SH-SY5Y (cell line): ENCODE results near the gene DENND6B.

Experiments
- GATA2 ChIP-seq: IDR thresholded peaks from 2 replicates; pipeline ENCODE4 v1.6.1; 2011; ENCODE audit warnings: mild to moderate bottlenecking, low read depth, low read length
- GATA3 ChIP-seq: IDR thresholded peaks from 2 replicates; pipeline ENCODE4 v1.6.1; 2011; ENCODE audit warnings: low read depth, mild to moderate bottlenecking, low read length, moderate library complexity

GRCh38 chr22:50264104-50264745, 62.6 kb downstream of the DENND6B start:
- no peak for TF ChIP-seq GATA2
- TF ChIP-seq GATA3, result no peak
